Urothelium cell line (cell line): ENCODE measurements around the gene CEACAM21.
A peak's percentile ranks its signal among the peaks of the same experiment; 100 is the strongest.
"Not testable (repeated sequence)": the region's sequence is repeated elsewhere in the genome, so short reads cannot be mapped to it uniquely, and the experiment has no call there.

ENCODE experiments used
- DNase-seq: peaks from one replicate; pipeline ENCODE4 v3.0.0; 2011; ENCODE audit warnings: low spot score, mixed read lengths
- FAIRE-seq: peaks from 2 replicates; lab custom pipeline; 2011; peaks lifted over from hg19 to GRCh38; lab: Jason Lieb, UNC

Gene CEACAM21

GRCh38 chr19:41548954-41549688 lies 26.8 kb upstream of the CEACAM21 start:
- FAIRE-seq: no peak
- DNase-seq: no peak

GRCh38 chr19:41549884-41550283 lies 26.1 kb upstream of the CEACAM21 start:
- FAIRE-seq (no peak), DNase-seq (no peak)

- DNase-seq: no peak
- no peak for FAIRE-seq
These were observed 24.8 kb upstream of the CEACAM21 start for GRCh38 chr19:41551212-41551610.

- DNase-seq (no peak), FAIRE-seq (no peak)
These were observed 24.3 kb upstream of the CEACAM21 start for GRCh38 chr19:41551711-41552110.

GRCh38 chr19:41552558-41552957 lies 23.4 kb upstream of the CEACAM21 start:
- FAIRE-seq: no peak
- no peak for DNase-seq

GRCh38 chr19:41553804-41554203 lies 22.2 kb upstream of the CEACAM21 start:
- FAIRE-seq: no peak

GRCh38 chr19:41554907-41555306 lies 21.1 kb upstream of the CEACAM21 start:
- DNase-seq (no peak), FAIRE-seq (no peak)

More at GRCh38 chr19:41553804-41554203, 22.2 kb upstream of the CEACAM21 start:
- DNase-seq: no peak

GRCh38 chr19:41555748-41556147 lies 20.2 kb upstream of the CEACAM21 start:
- FAIRE-seq: no peak

GRCh38 chr19:41563854-41564514 lies 12.0 kb upstream of the CEACAM21 start:
- FAIRE-seq (no peak), DNase-seq (peak; percentile 43)

More at GRCh38 chr19:41555748-41556147, 20.2 kb upstream of the CEACAM21 start:
- DNase-seq: no peak

- FAIRE-seq (no peak), DNase-seq (no peak)
These were observed 11.2 kb upstream of the CEACAM21 start for GRCh38 chr19:41564515-41565378.

GRCh38 chr19:41565379-41565720 lies 10.6 kb upstream of the CEACAM21 start:
- DNase-seq: no peak
- no peak for FAIRE-seq

GRCh38 chr19:41566001-41566400 lies 10.0 kb upstream of the CEACAM21 start:
- no peak for DNase-seq
- FAIRE-seq: no peak

- FAIRE-seq: no peak
These were observed 6.3 kb upstream of the CEACAM21 start for GRCh38 chr19:41569481-41570150.

GRCh38 chr19:41570179-41570578 lies 5.8 kb upstream of the CEACAM21 start:
- FAIRE-seq: peak; percentile 9
- DNase-seq: no peak

More at GRCh38 chr19:41569481-41570150, 6.3 kb upstream of the CEACAM21 start:
- DNase-seq: no peak

GRCh38 chr19:41570639-41571112 lies 5.3 kb upstream of the CEACAM21 start:
- FAIRE-seq: peak; percentile 77
- peak; percentile 84 for DNase-seq

- no peak for DNase-seq
- peak; percentile 17 for FAIRE-seq
These were observed 1.3 kb downstream of the CEACAM21 start for GRCh38 chr19:41577144-41577830.

GRCh38 chr19:41577833-41578232 lies 1.9 kb downstream of the CEACAM21 start:
- no peak for FAIRE-seq

GRCh38 chr19:41578886-41579285 lies 2.9 kb downstream of the CEACAM21 start:
- FAIRE-seq: no peak
- DNase-seq: no peak

More at GRCh38 chr19:41577833-41578232, 1.9 kb downstream of the CEACAM21 start:
- no peak for DNase-seq

- DNase-seq, FAIRE-seq: not testable (repeated sequence)
These were observed 5.1 kb downstream of the CEACAM21 start for GRCh38 chr19:41581068-41581467.
